ENCODE results near the gene SLAMF7. TPM values are rescaled to one million over a fixed set of nuclear protein-coding genes. Genes with fewer than 3 reads are reported as not detected.

SLAMF7 gene
- total RNA-seq, 4 donors from 2014 or later: 0.49 to 20.6 (median 2.6) TPM

GRCh38 chr1:160726114-160726497, 12.9 kb upstream of the SLAMF7 start:
- no peak for TF ChIP-seq CTCF (IDR thresholded peaks at IDR 0.05; ENCODE audit: low read depth)

GRCh38 chr1:160726498-160727315, 12.3 kb upstream of the SLAMF7 start:
- TF ChIP-seq CTCF (IDR thresholded peaks at IDR 0.05; ENCODE audit: low read depth): no peak

GRCh38 chr1:160727316-160727640, 11.8 kb upstream of the SLAMF7 start:
- no peak for TF ChIP-seq CTCF (IDR thresholded peaks at IDR 0.05; ENCODE audit: low read depth)

GRCh38 chr1:160731990-160732389, 7.1 kb upstream of the SLAMF7 start:
- TF ChIP-seq CTCF (IDR thresholded peaks at IDR 0.05; ENCODE audit: low read depth): no peak

- no peak for TF ChIP-seq CTCF (IDR thresholded peaks at IDR 0.05; ENCODE audit: low read depth)
Observed at GRCh38 chr1:160733898-160734297, 5.1 kb upstream of the SLAMF7 start.

GRCh38 chr1:160734301-160734700, 4.7 kb upstream of the SLAMF7 start:
- TF ChIP-seq CTCF (IDR thresholded peaks at IDR 0.05; ENCODE audit: low read depth): no peak

- no peak for TF ChIP-seq CTCF (IDR thresholded peaks at IDR 0.05; ENCODE audit: low read depth)
Observed at GRCh38 chr1:160738271-160738670, 776 bp upstream of the SLAMF7 start.

Data from subcutaneous adipose tissue (tissue), 4 donors.